IMR-90 (cell line): Measurements from ENCODE around the gene GPATCH2L.

Experiments used
- BHLHE40 ChIP-seq: fragments of 150-350 bp; IDR thresholded peaks from 2 replicates; pipeline ENCODE4 v1.6.1; 2016; ENCODE audit warnings: mild to moderate bottlenecking, low read depth, low read length
- TF ChIP-seq, protein P1 (sequence below): fragments of 150-350 bp; IDR thresholded peaks from 2 replicates; pipeline ENCODE4 v1.6.1; 2017; ENCODE audit warnings: mild to moderate bottlenecking, antibody characterized with exemption, low read length, low read depth

DNA sequence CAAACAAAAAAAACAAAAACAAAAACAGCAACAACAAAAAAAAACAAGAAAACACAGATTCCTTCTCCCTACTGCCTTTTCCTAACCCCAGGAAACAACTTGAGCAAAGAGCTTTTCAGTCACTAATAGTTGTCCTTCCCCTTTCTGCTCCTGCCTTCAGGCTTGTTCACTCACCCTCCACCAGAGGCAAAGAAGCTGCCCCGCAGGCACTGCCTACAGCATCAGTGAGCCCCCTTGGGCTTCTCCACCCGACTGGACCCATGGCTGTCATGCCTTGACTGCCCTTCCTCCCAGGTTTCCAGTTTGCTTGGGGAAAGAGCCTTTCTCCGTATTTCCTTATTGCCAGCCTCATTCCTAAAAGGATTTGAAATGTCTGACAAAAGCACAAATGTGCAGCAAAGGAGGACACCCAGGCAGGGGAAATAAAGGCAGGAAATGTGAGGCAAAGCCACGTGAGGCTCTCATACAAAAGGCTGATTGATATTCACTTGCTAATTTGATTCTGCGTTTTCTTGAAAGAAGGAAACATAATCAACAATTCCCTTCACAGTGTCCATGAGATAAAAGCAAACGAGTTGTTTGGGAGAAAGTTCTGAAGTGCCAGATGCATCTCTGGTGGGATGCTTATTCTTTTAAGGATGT lies 85.7 kb downstream of the GPATCH2L start:
- TF ChIP-seq BHLHE40: no peak
- TF ChIP-seq, protein P1, sequence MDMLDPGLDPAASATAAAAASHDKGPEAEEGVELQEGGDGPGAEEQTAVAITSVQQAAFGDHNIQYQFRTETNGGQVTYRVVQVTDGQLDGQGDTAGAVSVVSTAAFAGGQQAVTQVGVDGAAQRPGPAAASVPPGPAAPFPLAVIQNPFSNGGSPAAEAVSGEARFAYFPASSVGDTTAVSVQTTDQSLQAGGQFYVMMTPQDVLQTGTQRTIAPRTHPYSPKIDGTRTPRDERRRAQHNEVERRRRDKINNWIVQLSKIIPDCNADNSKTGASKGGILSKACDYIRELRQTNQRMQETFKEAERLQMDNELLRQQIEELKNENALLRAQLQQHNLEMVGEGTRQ: no peak
